ENCODE measurements around the gene HVCN1.

HVCN1 gene

DNA sequence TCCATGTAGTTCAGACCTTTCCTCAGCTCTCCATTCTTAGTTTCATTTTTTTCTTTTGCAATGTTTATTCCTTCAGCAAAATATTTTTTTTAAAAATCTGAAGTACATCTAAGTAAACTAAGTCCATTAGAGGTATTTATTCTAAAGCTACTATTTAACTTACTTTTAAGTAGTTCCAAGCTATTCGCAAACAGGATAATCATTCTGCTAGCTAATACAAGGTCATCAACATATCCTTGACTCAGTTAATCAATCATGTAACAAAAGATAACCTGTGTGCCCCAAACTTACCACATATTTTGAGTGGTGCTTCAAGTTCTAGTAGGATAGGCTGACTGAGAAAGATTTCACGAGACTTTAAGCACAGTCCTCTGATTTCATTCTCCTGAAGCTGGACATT lies 42.6 kb upstream of the HVCN1 start:
- TF ChIP-seq FOXP2 (optimal IDR thresholded peaks at IDR 0.05; ENCODE audit: borderline replicate concordance, extremely low read depth, extremely low read length, insufficient read depth): no peak
- no peak for TF ChIP-seq SIN3A (IDR thresholded peaks at IDR 0.05; ENCODE audit: borderline replicate concordance, insufficient read depth, low read length)

DNA sequence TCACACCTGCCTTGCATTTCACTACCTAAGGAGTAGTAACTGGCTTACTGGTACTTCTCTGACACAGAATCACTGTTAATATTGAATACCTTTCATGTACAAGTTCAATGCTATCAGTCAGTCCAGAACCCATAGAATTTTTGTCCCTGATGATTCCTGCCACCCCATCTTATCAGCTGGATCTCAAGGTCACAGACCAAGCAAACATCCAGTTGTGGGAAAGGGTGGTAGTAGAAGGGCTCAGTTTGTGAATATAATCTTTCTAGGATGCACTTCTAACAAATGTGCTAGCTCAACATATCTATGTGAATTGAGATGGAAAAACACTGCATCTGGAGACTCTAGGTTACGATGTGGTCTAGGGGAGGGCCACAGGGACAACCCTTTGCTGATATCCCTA lies 39.7 kb upstream of the HVCN1 start:
- TF ChIP-seq TAF1 (IDR thresholded peaks at IDR 0.05; ENCODE audit: borderline replicate concordance, insufficient read depth, low read length) (no peak), SIN3A (IDR thresholded peaks at IDR 0.05; ENCODE audit: borderline replicate concordance, insufficient read depth, low read length) (no peak), POLR2AphosphoS5 (IDR thresholded peaks at IDR 0.05; ENCODE audit: low read depth, low read length) (no peak), FOXP2 (optimal IDR thresholded peaks at IDR 0.05; ENCODE audit: borderline replicate concordance, extremely low read depth, extremely low read length, insufficient read depth) (no peak)
- TF ChIP-seq, protein P1, sequence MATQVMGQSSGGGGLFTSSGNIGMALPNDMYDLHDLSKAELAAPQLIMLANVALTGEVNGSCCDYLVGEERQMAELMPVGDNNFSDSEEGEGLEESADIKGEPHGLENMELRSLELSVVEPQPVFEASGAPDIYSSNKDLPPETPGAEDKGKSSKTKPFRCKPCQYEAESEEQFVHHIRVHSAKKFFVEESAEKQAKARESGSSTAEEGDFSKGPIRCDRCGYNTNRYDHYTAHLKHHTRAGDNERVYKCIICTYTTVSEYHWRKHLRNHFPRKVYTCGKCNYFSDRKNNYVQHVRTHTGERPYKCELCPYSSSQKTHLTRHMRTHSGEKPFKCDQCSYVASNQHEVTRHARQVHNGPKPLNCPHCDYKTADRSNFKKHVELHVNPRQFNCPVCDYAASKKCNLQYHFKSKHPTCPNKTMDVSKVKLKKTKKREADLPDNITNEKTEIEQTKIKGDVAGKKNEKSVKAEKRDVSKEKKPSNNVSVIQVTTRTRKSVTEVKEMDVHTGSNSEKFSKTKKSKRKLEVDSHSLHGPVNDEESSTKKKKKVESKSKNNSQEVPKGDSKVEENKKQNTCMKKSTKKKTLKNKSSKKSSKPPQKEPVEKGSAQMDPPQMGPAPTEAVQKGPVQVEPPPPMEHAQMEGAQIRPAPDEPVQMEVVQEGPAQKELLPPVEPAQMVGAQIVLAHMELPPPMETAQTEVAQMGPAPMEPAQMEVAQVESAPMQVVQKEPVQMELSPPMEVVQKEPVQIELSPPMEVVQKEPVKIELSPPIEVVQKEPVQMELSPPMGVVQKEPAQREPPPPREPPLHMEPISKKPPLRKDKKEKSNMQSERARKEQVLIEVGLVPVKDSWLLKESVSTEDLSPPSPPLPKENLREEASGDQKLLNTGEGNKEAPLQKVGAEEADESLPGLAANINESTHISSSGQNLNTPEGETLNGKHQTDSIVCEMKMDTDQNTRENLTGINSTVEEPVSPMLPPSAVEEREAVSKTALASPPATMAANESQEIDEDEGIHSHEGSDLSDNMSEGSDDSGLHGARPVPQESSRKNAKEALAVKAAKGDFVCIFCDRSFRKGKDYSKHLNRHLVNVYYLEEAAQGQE (IDR thresholded peaks at IDR 0.05; ENCODE audit: insufficient read depth in 1 of 2, low read depth in 2 of 2, low read length in 2 of 2): no peak

DNA sequence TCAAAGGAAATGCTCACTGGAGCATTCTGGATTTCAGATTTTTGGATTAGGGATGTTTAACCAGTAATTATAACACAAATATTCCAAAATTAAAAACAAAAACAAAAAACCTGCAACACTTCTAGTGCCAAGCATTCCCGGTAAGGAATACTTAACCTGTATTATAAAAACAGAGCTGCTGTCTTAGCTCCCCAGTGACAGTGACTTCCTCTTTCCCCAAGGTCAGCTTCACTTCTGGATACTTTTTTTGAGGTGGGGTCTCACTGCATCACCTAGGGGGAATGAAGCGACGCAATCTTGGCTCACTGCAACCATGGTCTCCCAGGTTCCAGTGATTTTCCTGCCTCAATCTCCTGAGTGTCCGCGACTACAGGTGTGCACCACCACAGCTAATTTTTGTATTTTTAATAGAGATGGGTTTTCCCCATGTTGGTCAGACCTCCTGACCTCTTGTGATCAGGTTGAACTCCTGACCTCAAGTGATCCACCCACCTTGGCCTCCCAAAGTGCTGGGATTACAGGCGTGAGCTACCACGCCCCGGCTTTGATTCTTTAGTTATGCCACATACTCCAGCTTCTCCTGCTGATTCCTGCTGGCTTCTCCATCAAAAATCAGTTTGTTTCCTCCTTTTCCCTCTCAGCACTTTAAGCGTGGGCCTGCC lies 37.9 kb upstream of the HVCN1 start:
- TF ChIP-seq, protein P1 (IDR thresholded peaks at IDR 0.05; ENCODE audit: insufficient read depth in 1 of 2, low read depth in 2 of 2, low read length in 2 of 2): no peak
- TF ChIP-seq POLR2AphosphoS5 (IDR thresholded peaks at IDR 0.05; ENCODE audit: low read depth, low read length): no peak; the same call in 1 of the 2 replicates

DNA sequence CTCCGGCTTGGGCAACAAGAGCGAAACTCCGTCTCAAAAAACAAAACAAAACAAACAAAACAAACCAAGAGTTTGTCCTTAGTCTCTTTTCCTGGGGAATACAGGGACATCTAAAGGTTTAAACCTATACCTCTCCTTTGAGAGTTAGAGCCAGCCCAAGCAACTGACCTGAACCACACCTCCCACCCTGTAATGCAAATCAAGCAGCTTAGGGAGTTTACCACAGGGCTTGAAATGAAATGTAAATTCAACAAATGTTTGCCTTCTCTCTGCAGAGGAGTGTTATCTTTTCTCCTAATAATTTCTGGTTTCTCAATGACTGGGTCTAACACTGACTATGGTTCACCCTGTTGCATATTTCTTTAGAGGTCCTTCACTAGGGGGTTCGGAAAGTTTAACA lies 37.1 kb upstream of the HVCN1 start:
- TF ChIP-seq FOXP2 (optimal IDR thresholded peaks at IDR 0.05; ENCODE audit: borderline replicate concordance, extremely low read depth, extremely low read length, insufficient read depth) (no peak), TAF1 (IDR thresholded peaks at IDR 0.05; ENCODE audit: borderline replicate concordance, insufficient read depth, low read length) (no peak), POLR2AphosphoS5 (IDR thresholded peaks at IDR 0.05; ENCODE audit: low read depth, low read length) (no peak; the same call in 1 of the 2 replicates), SIN3A (IDR thresholded peaks at IDR 0.05; ENCODE audit: borderline replicate concordance, insufficient read depth, low read length) (no peak)
- TF ChIP-seq, protein P1 (IDR thresholded peaks at IDR 0.05; ENCODE audit: insufficient read depth in 1 of 2, low read depth in 2 of 2, low read length in 2 of 2): no peak

DNA sequence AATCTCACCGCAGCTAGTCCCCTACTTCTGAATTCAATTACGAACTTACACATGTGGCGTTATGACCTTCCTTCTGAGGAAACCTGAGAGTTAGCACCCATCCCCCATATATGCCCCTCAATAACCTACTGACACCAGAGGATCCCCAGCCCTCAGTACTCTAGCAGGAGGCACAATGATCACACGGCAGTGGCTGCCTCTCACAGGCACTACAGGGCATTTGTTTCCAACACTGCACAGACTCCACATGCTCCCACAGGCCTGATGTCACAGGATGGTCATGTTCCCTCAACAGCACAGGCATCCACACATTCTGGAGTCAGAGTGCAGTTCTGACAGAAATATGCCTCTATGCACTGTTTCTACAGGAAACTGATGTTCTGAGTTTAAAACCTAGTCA lies 36.4 kb upstream of the HVCN1 start:
- TF ChIP-seq POLR2AphosphoS5 (IDR thresholded peaks at IDR 0.05; ENCODE audit: low read depth, low read length) (no peak), TAF1 (IDR thresholded peaks at IDR 0.05; ENCODE audit: borderline replicate concordance, insufficient read depth, low read length) (no peak), FOXP2 (optimal IDR thresholded peaks at IDR 0.05; ENCODE audit: borderline replicate concordance, extremely low read depth, extremely low read length, insufficient read depth) (no peak), SIN3A (IDR thresholded peaks at IDR 0.05; ENCODE audit: borderline replicate concordance, insufficient read depth, low read length) (no peak)
- TF ChIP-seq, protein P1 (IDR thresholded peaks at IDR 0.05; ENCODE audit: insufficient read depth in 1 of 2, low read depth in 2 of 2, low read length in 2 of 2): no peak

Measured in PFSK-1 (cell line).